Measurements from ENCODE around the gene TAAR1. TPM values are rescaled to one million over a fixed set of nuclear protein-coding genes. Genes with fewer than 3 reads are reported as not detected.

TAAR1 gene
- total and polyA plus RNA-seq, 2 donors (not counting 3 experiments of a cell fraction or from before 2014, with no cell fraction given) = not detected

DNA sequence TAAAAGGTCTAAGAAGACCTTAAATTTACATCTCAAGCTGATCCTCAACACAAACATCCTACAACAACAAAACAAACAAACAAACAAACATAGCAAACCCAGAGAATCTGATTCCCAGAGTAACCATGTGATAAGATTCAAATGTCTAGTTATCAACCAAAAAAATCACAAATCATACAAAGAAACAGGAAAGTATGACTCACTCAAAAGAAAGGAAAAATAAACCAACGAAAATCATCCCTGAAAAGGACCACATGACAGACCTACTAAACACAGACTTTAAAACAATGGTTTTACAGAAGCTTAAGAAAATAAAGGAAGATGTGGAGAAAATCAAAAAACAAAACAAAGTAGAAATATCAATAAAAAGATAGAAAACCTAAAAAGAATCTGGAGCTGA lies 36.8 kb upstream of the TAAR1 start:
- DNase-seq (ENCODE audit: low read depth, low spot score) (peak; percentile 47), FAIRE-seq (no peak)
- TF ChIP-seq MYC (IDR thresholded peaks at IDR 0.05; ENCODE audit: low read depth, low read length) (no peak), POLR2A (IDR thresholded peaks at IDR 0.05; ENCODE audit: low read depth, low read length) (no peak), JUN (IDR thresholded peaks at IDR 0.05; ENCODE audit: borderline replicate concordance, insufficient read depth, insufficient read length, low read depth) (peak; percentile 58), EZH2 (IDR thresholded peaks at IDR 0.05; ENCODE audit: borderline replicate concordance, low read depth, low read length, severe bottlenecking) (no peak), FOS (IDR thresholded peaks at IDR 0.05; ENCODE audit: borderline replicate concordance, insufficient read depth, low read length) (peak; percentile 37), GATA2 (IDR thresholded peaks at IDR 0.05; ENCODE audit: insufficient read depth, insufficient read length, low read depth, low read length) (no peak)
- TF ChIP-seq, protein P1, sequence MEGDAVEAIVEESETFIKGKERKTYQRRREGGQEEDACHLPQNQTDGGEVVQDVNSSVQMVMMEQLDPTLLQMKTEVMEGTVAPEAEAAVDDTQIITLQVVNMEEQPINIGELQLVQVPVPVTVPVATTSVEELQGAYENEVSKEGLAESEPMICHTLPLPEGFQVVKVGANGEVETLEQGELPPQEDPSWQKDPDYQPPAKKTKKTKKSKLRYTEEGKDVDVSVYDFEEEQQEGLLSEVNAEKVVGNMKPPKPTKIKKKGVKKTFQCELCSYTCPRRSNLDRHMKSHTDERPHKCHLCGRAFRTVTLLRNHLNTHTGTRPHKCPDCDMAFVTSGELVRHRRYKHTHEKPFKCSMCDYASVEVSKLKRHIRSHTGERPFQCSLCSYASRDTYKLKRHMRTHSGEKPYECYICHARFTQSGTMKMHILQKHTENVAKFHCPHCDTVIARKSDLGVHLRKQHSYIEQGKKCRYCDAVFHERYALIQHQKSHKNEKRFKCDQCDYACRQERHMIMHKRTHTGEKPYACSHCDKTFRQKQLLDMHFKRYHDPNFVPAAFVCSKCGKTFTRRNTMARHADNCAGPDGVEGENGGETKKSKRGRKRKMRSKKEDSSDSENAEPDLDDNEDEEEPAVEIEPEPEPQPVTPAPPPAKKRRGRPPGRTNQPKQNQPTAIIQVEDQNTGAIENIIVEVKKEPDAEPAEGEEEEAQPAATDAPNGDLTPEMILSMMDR (IDR thresholded peaks at IDR 0.05; ENCODE audit: extremely low read depth in 1 of 2, insufficient read depth in 1 of 2, low read depth in 1 of 2, low read length in 2 of 2) = no peak
- TF ChIP-seq, protein P2, sequence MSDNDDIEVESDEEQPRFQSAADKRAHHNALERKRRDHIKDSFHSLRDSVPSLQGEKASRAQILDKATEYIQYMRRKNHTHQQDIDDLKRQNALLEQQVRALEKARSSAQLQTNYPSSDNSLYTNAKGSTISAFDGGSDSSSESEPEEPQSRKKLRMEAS (IDR thresholded peaks at IDR 0.05; ENCODE audit: insufficient read depth, insufficient read length) = no peak
- Histone ChIP-seq H3K9me1 (replicated peaks; ENCODE audit: control insufficient read depth, extremely low read depth, insufficient read depth, low read length) (no peaks in the 10 kb centered on the region), H3K4me2 (ENCODE audit: insufficient read depth, low read length) (peak overlapping the region; percentile 36), H4K20me1 (replicated peaks; ENCODE audit: control insufficient read depth, extremely low read depth, insufficient read depth, low read length) (no peaks in the 10 kb centered on the region), H3K9ac (replicated peaks; ENCODE audit: extremely low read depth, insufficient read depth, low read length) (no peak overlapping the region), H2AFZ (ENCODE audit: low read depth, low read length) (no peak overlapping the region), H3K4me1 (ENCODE audit: control insufficient read depth, extremely low read depth, insufficient read depth, low read length) (peaks cover 9% of the 10 kb centered on the region), H3K27ac (ENCODE audit: insufficient read depth, low read depth, low read length) (no peak overlapping the region), H3K4me3 (replicated peaks in 1 of 3; ENCODE audit: insufficient read depth in 1 of 3, low read depth in 1 of 3, low read length in 3 of 3) (no peak overlapping the region), H3K27me3 (ENCODE audit: control insufficient read depth in 2 of 2, insufficient read depth in 2 of 2, low read length in 2 of 2) (peaks cover 1 to 4% of the 10 kb centered on the region in 2 experiments), H3K36me3 (ENCODE audit: control insufficient read depth in 2 of 2, extremely low read depth in 1 of 2, insufficient read depth in 2 of 2, low read length in 2 of 2) (no peaks in the 10 kb centered on the region), H3K9me3 (replicated peaks; ENCODE audit: control insufficient read depth, insufficient read depth, low read length) (no peaks in the 10 kb centered on the region), H3K79me2 (ENCODE audit: control insufficient read depth, insufficient read depth, low read length) (no peaks in the 10 kb centered on the region)
- ChIA-PET CTCF (interaction anchor here (1.6 to 1.8 kb wide), 2 partner anchors 16 to 103 kb away, joined by 3 to 10 read pairs; partner anchors contain the start of gene SLC18B1), POLR2A (no interaction called here)
- dilution Hi-C loops (cut with MboI; ENCODE audit: extremely low pct_ligation_motif_present, low sequenced_read_pairs) (no loop called here), intact Hi-C loops (cut with micrococcal nuclease) (no loop called here)
- BruUV-seq (replicated peaks) = no TSS peak
